Stimulated activated CD8-positive, alpha-beta memory T cell treated with anti-CD3 and anti-CD28 coated beads, Interleukin-4, amount 100 ng/mL, for 1 hour (primary cell): ENCODE data around the gene CRIP3.

Experiments used
- DNase-seq, 2 donors: peaks; one replicate each; pipeline ENCODE4 v3.0.0-alpha.2; 2020; ENCODE audit warnings: low read depth in 2 of 2, low spot score in 1 of 2

Gene CRIP3

DNA sequence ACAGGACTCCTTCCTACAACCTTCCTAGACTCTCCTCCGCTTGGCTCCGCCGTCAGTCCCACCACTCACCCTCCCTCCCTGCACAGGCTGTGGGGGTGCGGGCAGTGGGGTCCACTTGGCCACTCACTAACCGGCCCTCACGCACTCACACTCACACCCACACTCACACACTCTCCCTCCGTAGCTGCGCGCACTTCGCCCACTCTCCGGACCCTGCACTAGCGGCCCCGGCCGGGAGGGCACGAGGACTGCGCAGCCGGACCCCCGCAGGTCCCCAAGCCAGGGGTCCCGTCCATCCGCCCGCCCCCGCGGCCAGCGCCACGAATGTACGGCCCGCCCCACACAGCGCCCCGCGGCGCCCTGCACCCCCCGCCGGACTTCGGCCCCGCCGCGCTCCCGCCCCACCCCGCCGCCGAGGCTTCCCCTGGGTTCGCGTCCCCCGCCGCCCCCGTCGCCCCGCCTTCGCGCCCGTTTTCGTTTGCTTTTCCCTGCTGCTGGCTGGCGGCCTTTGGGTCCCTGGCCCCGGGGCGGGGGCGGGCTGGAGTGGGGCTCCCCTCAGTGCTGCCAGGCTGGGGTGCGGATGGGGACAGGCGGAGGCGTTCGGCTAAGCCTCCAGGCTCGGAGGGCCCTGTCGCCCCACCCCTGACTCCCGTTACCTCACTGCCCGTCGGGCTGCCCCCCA is 33.6 kb downstream of the CRIP3 start:
- peak in 1 of 2 donors; percentile 10 for DNase-seq

DNA sequence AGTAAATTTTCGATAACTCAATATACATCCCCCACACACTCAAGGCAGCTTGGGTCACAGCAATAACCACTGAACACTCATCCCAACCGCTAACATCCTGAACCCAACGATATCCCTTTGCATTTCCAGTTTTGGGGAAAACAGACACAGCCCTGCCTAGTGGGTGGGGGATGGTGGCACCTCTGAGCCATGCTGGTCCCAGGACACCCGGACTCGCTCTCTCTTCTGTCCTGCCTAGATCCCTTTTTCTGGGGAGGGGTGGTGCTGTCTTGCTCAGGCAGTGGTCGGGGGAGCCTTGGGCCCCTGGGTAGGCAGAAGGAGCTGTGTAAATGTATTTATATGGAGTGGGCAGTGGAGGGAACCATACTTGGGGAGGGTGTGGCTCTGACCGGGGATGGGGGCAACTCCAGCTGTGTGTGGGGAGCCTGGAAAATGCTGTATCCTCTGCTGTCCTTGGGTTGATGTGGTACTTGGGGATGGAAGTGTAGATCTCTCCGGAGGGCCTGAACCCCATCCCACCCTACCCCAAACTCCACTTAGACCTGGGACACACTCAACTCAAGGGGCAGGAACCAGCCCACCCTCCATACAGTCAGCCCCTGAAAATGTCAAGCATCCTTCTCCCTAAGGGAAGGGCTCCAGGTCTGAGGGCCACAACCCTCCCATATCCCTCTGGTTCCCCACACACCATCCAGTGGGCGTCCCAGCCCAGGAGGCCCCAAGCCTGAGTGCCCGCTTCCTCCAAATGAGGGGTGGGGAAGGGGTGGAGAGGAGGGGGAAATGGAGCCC is 34.3 kb downstream of the CRIP3 start:
- no peak for DNase-seq

DNA sequence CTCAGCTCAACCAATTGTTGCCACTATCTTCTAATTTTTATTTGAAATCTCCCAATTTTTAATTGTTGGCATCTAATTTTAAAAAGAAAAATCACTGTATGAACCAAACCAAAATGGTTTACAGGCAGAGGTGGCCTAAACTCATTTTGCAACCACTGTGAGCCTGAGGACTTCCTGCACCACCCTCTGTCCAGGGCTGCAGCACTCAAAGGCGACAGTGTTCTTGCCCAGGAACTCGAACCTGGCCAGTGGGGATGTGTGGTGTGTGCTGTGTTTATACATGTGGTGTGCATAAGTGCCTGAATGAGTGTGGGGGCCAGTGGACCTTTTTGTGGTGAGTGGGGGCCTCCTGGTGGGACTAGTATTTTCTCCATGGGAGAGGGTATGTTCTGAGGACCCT is 34.9 kb downstream of the CRIP3 start:
- DNase-seq = no peak

DNA sequence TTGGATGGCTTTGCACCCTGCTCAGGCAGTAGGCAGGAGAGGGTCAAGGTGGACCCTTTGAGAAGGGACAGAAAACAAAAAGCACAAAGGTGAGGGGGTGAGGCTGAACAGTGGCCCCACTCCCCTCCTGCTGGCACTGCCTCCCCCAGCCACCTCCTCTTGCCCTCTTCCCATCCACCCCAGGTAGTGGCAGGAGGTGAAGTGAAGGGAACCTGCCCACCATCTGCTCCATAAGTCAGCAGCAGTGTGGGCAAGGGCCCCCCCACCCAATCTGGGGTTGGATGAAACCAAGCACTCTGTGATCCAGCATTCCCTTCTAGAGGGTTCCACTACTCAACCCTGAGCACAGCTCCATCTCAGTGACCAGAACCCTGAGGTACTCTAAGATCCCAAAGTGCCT is 36.7 kb downstream of the CRIP3 start:
- no peak for DNase-seq

DNA sequence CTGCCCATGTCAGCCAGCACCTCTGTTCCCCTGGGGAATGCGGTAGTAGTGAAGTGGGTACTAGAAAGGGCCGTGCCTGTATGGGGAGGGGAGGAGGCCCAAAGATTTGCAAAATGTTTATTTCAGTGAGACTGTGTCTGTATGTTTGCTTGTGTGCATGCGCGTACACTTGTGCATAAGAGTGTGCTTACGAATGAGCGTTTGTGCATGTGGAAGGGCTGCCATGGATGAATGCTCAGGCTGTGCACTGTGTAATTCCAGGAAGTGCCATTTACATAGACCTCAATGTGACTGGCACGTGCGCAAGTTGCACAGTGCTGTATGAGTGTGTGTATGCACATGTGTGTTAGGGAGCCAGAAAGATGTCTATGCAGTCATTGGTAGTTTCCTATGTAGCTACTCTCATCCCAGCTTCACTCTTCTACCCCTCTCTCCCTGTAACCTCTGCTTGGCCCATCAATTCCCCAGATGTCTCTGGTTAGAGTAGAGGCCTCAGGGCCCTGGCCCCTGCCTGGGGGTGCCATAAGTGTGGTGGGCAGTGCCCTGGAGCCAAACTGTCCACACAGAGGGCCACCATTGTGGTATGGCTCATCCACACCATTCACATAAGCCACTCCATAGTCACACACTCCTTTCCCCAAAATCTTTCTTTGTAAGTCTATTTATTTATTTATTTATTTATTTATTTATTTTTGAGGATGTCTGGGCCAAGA is 37.4 kb downstream of the CRIP3 start:
- DNase-seq = no peak

DNA sequence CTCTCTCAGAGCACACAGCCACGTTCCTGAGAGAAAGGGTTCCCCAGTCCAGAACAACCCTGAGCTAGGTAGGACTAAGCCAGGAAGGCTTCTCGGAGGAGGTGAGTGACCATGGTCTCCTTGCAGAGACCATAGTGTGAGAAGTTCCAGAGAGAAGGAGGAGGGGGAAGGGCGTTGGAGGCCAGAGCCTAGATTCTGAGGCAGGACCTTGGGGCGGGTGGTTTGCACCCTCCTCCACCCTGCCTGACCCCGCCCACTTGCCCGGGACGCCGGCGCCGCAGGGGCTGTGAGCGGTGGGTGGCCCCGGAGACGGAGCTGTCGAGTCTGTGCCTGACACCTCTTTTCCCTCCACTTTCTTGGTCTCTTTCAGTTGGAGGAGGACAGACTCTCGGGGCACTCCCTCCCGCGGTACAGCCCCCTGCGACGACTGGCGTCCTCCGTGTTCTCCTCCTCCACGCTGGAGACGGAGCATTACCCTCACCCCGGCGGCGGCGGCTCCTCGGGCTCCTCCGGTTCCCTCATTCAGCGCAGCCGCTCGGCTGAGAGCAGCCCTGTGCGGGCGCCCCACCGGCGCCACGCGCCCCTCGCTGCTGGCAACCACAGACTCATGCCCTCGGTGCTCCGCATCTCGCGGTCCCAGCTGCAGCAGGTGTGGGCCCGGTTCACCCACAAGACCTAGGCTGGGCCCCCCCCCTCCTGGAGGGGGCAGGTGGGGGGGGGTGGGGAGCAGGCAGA is 39.2 kb downstream of the CRIP3 start:
- DNase-seq = no peak

DNA sequence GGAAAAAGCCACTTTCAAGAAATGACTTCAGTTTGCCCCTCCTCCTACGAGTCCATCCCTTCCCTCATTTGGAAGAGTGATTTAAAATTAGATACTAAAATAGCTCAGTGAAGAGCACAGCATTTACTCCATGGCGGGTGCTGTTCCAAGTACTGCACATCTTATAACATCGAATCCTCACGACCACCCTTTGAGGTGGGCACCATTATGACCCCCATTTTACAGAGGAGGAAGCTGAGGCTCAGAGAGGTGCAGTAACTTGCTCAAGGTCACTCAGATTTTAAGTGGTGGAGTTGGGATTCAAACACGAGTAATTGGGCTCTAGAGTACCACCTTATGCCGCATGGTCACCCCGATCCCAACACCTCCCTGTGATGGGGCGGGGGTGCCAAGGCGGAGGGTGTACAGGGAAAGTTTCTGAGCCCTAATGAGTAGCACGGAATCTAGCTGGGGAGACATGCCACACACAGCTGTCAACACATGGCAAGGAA is 39.8 kb downstream of the CRIP3 start:
- DNase-seq = no peak

DNA sequence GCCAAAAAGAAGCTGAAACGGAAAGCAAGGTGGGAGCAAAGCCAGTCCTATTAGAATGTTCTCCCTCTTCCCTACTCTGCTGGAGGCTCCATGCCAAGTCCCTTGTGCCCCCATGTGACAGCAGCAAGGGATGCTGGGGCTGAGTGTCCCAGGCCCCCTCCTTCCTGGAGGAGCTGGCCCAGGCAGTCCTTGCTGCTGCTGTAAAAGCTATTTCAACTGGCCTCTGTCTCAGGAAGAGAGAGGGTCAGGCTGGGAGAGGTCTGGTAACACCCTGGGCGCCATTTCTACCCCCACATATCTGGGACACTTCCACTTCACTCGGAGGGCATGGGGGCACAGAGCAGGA is 40.3 kb downstream of the CRIP3 start:
- no peak for DNase-seq

DNA sequence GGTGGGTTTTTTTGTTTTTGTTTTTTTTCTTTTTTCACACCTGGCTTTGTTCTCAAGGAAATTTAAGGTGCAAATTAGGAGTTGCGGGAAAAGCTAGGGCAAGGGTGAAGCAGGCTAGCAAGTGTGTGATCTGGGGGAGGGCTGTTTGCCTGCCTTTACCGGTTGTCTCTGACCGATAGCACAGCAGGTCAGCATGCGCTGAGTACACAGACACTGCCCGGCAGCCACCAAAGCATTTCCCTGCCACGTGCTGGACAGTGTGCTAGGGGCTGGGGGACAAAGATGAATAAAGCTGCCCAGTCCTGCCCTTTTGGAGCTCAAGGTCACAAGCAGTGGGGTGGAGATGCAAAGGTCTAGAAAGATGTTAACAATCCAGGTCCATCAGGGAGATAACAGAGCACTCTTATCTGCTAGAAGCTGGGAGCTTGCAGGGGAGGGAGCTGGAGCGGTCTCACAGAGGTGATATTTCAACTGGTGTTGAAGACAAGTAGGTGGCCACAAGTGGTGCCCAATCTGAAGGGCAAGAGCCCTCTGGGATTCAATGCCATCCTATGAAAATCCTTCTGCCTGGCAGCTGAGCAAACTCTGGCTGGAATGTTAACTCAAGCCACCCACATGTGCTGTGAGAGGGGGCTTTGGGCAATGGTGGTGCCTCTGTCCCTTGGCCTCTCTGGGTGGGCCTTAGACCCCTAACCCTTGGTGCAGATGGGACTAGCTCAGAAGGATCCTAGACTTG is 40.8 kb downstream of the CRIP3 start:
- no peak for DNase-seq

DNA sequence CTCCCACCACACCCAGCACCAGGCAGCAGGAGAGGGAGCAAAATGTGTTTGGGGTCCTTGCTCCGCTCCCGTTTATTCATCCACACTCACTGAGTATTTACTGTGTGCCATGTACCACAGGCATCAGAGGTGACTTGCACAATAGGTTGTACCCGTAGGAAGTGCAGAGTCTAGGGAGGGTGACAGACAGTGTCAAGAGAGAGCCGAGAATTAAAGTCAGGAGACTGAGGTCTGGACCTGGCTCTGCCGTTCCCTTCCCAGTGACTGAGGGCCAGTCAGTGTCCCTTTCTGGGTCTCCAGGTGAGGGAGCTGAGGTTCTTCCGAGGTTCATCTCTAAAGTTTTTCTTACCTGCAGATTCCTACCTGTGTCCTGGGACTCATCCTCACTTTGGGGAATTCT is 43.1 kb downstream of the CRIP3 start:
- no peak for DNase-seq

DNA sequence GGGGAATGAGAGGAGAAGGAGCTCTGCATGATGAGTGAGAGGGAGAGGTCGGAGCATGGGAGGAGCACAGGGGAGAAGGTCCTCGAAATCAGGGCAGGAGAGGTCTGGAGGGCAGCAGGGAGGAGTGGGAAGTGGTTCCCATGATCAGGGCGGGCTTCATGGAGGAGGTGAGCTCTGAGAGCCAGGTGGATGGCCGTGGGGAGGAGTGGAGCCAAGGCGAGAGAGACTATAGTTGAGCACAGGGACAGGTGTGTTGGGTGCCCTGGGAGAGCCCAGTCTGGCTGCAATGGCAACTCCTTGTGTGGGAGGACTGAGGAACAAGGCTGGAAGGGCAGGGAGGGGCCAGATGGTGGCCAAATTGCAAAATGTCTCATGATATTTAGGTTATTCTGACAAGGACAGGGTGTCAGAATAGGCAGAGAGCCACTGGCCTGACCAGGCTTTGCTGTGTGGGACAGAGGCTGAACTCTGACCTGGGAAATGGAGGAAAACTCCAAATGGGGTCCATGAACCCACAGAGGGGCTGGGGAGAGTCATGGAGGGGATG is 44.0 kb downstream of the CRIP3 start:
- no peak for DNase-seq

DNA sequence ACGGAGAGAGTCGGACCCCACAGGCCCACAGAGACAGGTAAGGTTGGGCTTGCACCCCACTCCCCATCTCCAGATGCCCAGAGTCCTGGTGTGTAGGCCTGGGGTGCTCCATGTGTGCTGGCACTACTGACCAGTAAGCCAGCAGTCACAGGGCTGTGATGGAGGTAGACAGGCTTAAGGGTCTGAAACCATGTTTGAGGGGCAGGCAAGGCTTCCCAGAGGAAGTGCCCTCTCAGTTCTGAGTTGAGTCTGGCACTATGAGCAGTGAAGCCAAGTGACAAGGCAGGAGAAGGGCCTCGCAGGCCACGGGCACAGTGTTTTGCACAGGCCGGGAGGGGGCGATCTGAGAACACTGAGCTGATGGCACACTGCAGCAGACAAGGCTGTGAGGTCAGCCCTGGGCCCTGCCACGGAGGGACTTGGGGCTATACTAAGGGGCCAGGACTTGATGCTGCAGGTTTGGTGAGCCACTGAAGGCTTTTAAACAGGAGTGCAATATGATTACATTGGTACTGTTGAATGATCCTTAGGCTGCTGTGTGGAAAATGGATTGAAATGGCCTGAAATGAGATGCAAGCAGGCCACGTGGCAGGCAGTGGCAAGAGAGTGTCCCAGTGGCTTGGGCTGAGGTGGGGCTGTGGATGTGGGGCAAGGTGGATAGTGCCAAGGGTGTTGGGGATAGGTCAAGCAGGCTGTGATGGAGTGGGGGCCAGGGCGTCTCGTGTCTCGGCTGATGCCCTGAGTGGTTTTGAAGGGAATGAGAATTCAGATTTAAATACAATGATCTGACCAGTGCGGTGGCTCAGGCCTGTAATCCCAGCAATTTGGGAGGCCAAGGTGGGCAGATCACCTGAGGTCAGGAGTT is 45.1 kb downstream of the CRIP3 start:
- peak; percentile 51 to 53 for DNase-seq

DNA sequence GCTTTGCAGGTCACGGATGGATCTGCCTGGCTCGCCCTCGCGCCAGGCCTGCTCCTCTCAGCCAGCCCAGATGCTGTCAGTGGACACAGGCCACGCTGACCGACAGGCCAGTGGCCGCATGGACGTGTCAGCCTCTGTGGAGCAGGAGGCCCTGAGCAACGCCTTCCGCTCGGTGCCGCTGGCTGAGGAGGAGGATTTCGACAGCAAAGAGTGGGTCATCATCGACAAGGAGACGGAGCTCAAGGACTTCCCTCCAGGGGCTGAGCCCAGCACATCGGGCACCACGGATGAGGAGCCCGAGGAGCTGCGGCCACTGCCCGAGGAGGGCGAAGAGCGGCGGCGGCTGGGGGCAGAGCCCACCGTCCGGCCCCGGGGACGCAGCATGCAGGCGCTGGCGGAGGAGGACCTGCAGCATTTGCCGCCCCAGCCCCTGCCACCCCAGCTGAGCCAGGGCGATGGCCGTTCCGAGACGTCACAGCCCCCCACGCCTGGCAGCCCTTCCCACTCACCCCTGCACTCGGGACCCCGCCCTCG is 45.8 kb downstream of the CRIP3 start:
- no peak for DNase-seq

DNA sequence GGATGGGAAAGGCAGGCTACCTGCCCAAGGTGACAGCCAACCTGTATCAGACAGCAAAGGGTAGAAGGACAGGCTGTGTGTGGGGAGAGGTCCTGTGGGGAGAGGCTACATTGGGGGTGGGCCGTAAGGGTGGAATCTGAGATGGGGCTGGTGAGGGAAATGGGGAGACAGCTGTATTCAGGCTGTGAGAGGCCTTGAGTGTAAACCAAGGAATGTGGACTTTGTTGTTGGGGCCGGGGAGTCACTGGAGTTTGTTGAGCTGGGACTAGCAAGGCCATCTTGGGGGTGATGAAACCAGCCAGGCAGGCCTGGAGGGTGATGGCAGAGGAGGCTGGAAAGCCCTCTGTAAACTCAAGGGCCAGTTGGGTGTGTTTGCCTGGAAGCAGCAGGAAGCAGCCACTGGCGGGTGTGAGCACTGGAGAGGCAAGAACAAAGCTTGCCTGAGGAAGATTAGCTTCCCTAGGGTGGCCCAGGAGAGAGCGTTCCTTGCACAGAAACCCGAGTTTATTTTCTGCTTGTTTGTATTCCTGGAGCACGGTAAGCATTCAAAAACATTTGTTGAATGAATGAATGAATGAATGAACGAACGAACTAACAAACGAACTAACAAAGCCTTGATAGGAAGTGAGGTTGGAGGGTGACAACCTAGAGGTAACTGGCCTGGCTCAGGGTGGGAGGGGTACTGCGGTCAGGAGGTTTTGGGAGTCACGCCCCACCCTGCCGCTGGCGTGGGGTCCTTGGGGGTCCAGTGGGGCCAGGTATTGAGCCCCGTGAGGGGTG is 46.4 kb downstream of the CRIP3 start:
- DNase-seq = no peak

DNA sequence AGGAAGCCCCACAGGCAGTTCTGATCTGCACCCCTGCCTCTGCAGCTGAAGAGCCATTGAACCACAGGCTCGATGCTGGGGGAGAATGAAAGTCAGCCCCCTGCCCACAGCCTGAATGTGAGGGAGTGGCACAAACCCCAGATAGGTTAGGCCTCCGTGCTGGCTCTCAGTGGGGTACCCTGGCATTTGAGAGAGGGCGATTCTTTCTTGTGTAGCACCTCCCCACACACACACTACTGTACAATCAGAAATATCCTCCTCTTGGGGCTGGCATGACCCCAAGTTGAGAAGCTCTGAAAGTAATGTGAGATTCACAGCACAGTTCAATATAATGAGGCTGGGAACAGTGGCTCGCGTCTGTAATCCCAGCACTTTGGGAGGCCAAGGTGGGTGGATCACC is 47.4 kb downstream of the CRIP3 start:
- DNase-seq = no peak

DNA sequence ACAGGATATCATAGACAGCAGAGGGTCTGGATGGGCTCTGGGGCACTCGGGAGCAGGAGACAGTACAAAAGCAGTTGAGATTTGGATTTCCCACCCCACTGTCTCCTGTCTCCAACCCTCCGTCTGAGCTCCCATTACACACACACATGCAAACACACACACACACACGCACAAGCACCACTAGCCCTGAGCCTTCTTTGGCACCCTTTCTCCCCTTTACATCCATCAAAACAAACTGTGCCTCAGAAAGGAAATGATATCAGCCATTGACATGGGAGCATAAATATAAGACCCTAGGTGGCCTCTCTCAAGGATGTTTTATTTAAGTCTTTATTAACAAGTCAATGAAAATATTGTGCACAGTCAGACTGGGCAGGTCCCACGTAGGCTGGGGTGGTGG is 47.8 kb downstream of the CRIP3 start:
- no peak for DNase-seq

DNA sequence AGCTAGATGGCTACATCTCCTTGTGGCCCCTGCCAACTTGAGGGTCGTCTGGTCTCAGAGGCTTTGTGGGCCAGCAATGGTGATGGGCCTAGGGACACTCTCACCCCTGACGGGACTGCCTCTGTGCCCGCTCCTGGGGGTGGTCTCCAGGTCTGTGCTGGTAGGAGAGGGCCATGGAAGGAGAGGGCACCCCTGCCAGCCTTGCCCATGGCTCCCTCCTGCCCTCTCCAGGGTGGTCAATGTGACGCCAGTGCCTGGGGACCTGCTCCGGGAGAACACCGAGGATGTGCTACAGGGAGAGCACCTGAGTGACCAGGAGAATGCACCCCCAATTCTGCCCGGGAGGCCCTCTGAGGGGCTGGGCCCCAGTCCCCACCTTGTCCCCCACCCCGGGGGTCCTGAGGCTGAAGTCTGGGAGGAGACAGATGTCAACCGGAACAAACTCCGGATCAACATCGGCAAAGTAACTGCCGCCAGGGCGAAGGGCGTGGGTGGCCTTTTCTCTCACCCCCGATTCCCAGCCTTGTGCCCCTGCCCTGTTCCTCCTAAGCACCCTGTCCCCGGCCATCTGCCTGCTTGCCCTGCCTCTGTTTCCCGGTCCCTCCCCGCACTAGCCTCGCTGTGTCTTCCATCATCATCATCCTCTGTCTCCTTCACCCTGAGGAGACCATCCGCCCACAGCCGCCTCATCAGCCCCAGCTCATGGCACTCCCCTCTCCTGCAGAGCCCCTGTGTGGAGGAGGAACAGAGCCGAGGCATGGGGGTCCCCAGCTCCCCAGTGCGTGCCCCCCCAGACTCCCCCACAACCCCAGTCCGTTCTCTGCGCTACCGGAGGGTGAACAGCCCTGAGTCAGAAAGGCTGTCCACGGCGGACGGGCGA is 49.6 kb downstream of the CRIP3 start:
- DNase-seq = no peak

DNA sequence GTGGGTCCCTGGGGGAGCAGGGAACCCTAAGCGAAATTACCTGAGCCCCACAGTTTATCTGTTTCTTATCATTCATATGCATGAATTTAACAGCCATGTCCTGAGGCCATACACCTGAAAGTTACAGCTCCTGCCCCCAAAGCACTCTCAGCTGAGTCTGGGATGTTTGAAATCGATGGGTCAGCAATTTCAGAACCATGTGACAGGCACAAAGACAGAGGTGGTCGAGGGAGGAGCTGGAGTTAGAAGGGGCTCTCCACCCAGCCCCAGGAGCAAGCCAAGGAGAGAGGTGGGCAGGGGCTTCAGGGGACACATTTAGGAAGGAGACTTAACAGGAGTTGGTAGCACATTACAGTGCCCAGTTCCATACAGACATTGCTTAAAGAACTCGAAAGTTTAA is 50.4 kb downstream of the CRIP3 start:
- DNase-seq = no peak
